Measurements from ENCODE around the gene C4B.

GRCh38 chr6:31967926-31968320, 46.7 kb upstream of the C4B start:
- TF ChIP-seq NFRKB (IDR thresholded peaks at IDR 0.05): no peak
- TF ChIP-seq HDGF (IDR thresholded peaks at IDR 0.05; ENCODE audit: borderline replicate concordance): no peak
- TF ChIP-seq FOXM1 (IDR thresholded peaks at IDR 0.05; ENCODE audit: borderline replicate concordance): no peak
- TF ChIP-seq LEF1 (IDR thresholded peaks at IDR 0.05; ENCODE audit: borderline replicate concordance): no peak
- TF ChIP-seq SP1 (IDR thresholded peaks at IDR 0.05): no peak
- no peak for TF ChIP-seq FOXK2 (IDR thresholded peaks at IDR 0.05)
- no peak for TF ChIP-seq L3MBTL2 (conservative IDR thresholded peaks at IDR 0.05)
- TF ChIP-seq ELF4 (IDR thresholded peaks at IDR 0.05): no peak
- no peak for TF ChIP-seq PKNOX1 (IDR thresholded peaks at IDR 0.05)
- no peak for TF ChIP-seq SUZ12 (IDR thresholded peaks at IDR 0.05)
- no peak for TF ChIP-seq CTBP1 (IDR thresholded peaks at IDR 0.05; ENCODE audit: borderline replicate concordance)
